Measurements from ENCODE around the gene SUGCT. TPM values are rescaled to one million over a fixed set of nuclear protein-coding genes. Genes with fewer than 3 reads are reported as not detected.

SUGCT gene
- total and polyA plus RNA-seq, 9 of the 15 experiments (the other 6 are each of a cell fraction or from before 2014, with no cell fraction given), result 0.58 to 2.5 (median 1.4) TPM

DNA sequence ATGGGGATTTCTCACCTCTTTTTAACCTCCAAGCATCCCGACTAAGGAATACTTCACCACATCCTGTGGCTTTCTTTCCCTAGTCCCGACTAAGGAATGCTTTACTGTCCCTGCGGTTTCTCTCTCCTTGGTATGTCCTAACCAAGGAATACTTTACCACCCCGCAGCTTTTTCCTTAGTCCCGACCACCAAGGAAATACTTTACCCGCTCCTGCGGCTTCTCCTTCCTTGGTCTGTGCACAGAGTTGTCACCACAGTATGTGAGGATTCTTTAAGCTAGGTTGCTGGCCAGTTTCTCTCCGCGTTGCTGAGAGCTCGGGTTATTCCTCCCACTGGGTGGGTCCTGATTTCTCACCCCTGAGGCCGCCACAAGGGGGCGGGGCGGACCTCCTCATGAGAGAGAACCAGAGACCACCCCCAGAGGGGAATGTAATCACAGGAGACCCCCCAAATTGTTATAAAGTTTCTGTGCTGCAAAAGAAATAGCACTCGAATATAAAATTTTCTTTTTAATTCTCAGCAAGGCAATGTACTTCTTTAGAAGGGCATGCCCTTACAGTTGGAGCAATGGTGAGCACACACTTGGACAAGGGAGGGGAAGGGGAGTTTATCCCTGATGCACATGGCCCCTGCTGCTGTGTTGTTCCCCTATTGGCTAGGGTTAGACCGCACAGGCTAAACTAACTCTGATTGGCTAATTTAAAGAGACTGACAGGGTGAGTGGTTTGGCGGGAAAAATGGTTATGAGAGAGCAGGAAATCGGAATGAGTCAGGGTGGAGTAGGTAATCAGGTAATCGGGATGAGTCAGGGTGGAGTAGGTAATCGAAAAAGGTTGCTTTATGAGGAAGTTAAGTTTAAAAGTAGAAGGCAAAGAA is 12.8 kb downstream of the SUGCT start:
- Histone ChIP-seq H3K27ac (ENCODE audit: extremely low read depth, low read depth, low read length) (no peak overlapping the region), H3K4me1 (replicated peaks in 1 of 2; ENCODE audit: control insufficient read depth in 2 of 2, insufficient read depth in 2 of 2, low read length in 2 of 2) (no peaks in the 10 kb centered on the region), H4K20me1 (replicated peaks; ENCODE audit: control insufficient read depth, insufficient read depth, low read length) (no peaks in the 10 kb centered on the region), H3K27me3 (ENCODE audit: control insufficient read depth in 2 of 2, insufficient read depth in 2 of 2, low read length in 2 of 2) (peaks cover 6 to 11% of the 10 kb centered on the region in 2 experiments; a peak in 4 of 5 replicates), H3K36me3 (ENCODE audit: control insufficient read depth, insufficient read depth, low read length) (no peaks in the 10 kb centered on the region), H3K9me3 (replicated peaks; ENCODE audit: control insufficient read depth, insufficient read depth, low read depth, low read length) (no peaks in the 10 kb centered on the region), H3K4me3 (no peak overlapping the region), H3K4me2 (ENCODE audit: insufficient read depth, low read length) (no peak overlapping the region), H3K9ac (ENCODE audit: insufficient read depth in 1 of 2, low read depth in 2 of 2, low read length in 2 of 2) (no peak overlapping the region), H2AFZ (ENCODE audit: low read depth, low read length) (no peak overlapping the region), H3K9me1 (ENCODE audit: control insufficient read depth, insufficient read depth, low read length) (no peaks in the 10 kb centered on the region), H3K79me2 (ENCODE audit: control insufficient read depth, insufficient read depth, low read length) (no peaks in the 10 kb centered on the region)
- no TSS peak for BruUV-seq (replicated peaks)
- no peak for FAIRE-seq
- POLR2A ChIA-PET, result no interaction called here
- DNase-seq (ENCODE audit: extremely low read depth in 1 of 4, low spot score in 3 of 4), result no peak
- intact Hi-C loops (cut with micrococcal nuclease) (no loop called here), in situ Hi-C loops (cut with MboI) (no loop called here)
- CTCF ChIA-PET (ENCODE audit: low intra/inter-chr PET ratio), result no interaction called here
- 9% methylated on average over 16 of the region's 19 CpGs for WGBS (ENCODE audit: insufficient coverage, low coverage, missing lambda C conversion rate)
- ATAC-seq, result no peak
- no peak for TF ChIP-seq ZNF76 (CRISPR knock-in tag; IDR thresholded peaks at IDR 0.05; ENCODE audit: borderline replicate concordance)
- peak; percentile 58 for TF ChIP-seq MYBL2 (IDR thresholded peaks at IDR 0.05; ENCODE audit: low read depth)
- TF ChIP-seq MYBL2 (CRISPR knock-in tag; IDR thresholded peaks at IDR 0.05; ENCODE audit: borderline replicate concordance), result no peak
- no peak for TF ChIP-seq PYGO2 (tag; IDR thresholded peaks at IDR 0.05)
- TF ChIP-seq, protein P1, sequence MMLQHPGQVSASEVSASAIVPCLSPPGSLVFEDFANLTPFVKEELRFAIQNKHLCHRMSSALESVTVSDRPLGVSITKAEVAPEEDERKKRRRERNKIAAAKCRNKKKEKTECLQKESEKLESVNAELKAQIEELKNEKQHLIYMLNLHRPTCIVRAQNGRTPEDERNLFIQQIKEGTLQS (IDR thresholded peaks at IDR 0.05), result 0 out of 2 replicates have a peak, but pooled peaks have one; percentile 7
- TF ChIP-seq, protein P1 (CRISPR knock-in tag; conservative IDR thresholded peaks at IDR 0.05), result no peak
- TF ChIP-seq, protein P2, sequence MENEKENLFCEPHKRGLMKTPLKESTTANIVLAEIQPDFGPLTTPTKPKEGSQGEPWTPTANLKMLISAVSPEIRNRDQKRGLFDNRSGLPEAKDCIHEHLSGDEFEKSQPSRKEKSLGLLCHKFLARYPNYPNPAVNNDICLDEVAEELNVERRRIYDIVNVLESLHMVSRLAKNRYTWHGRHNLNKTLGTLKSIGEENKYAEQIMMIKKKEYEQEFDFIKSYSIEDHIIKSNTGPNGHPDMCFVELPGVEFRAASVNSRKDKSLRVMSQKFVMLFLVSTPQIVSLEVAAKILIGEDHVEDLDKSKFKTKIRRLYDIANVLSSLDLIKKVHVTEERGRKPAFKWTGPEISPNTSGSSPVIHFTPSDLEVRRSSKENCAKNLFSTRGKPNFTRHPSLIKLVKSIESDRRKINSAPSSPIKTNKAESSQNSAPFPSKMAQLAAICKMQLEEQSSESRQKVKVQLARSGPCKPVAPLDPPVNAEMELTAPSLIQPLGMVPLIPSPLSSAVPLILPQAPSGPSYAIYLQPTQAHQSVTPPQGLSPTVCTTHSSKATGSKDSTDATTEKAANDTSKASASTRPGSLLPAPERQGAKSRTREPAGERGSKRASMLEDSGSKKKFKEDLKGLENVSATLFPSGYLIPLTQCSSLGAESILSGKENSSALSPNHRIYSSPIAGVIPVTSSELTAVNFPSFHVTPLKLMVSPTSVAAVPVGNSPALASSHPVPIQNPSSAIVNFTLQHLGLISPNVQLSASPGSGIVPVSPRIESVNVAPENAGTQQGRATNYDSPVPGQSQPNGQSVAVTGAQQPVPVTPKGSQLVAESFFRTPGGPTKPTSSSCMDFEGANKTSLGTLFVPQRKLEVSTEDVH (IDR thresholded peaks at IDR 0.05; ENCODE audit: low read depth, partially characterized antibody), result peak; percentile 29
- TF ChIP-seq, protein P3, sequence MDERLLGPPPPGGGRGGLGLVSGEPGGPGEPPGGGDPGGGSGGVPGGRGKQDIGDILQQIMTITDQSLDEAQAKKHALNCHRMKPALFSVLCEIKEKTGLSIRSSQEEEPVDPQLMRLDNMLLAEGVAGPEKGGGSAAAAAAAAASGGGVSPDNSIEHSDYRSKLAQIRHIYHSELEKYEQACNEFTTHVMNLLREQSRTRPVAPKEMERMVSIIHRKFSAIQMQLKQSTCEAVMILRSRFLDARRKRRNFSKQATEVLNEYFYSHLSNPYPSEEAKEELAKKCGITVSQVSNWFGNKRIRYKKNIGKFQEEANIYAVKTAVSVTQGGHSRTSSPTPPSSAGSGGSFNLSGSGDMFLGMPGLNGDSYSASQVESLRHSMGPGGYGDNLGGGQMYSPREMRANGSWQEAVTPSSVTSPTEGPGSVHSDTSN (CRISPR knock-in tag; IDR thresholded peaks at IDR 0.05; ENCODE audit: low read depth), result no peak
- TF ChIP-seq, protein P3 (tag; conservative IDR thresholded peaks at IDR 0.05; ENCODE audit: low read depth), result 0 out of 2 replicates have a peak, but pooled peaks have one; percentile 20
- TF ChIP-seq PKNOX1 (IDR thresholded peaks at IDR 0.05), result peak; percentile 84
- TF ChIP-seq, protein P4, sequence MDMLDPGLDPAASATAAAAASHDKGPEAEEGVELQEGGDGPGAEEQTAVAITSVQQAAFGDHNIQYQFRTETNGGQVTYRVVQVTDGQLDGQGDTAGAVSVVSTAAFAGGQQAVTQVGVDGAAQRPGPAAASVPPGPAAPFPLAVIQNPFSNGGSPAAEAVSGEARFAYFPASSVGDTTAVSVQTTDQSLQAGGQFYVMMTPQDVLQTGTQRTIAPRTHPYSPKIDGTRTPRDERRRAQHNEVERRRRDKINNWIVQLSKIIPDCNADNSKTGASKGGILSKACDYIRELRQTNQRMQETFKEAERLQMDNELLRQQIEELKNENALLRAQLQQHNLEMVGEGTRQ (CRISPR knock-in tag; IDR thresholded peaks at IDR 0.05), result no peak

All from K562 (cell line).